ENCODE results near the gene PIGR. TPM values are rescaled to one million over a fixed set of nuclear protein-coding genes. Genes with fewer than 3 reads are reported as not detected.

Gene PIGR
- total and polyA plus RNA-seq, 10 of the 15 experiments (the other 5 are each of a cell fraction or from before 2014, with no cell fraction given), result 0.96 to 7.6 (median 1.8) TPM

DNA sequence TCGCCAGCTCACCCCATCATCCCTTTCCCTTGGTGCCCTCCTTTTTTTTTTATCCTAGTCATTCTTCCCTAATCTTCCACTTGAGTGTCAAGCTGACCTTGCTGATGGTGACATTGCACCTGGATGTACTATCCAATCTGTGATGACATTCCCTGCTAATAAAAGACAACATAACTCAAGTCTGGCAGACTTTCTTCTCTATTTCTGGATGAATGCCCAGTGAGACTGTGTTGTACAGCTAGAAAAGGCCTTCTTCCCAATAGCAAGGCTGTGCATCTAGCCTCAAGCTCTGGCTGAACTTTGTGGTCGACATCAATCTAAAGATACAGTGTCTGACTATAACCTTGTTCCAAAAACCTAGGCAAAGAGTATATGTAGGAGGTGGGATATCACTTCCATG, 42.6 kb downstream of the PIGR start:
- no peaks in the 10 kb centered on the region for H3K4me1 ChIP-seq (ENCODE audit: control insufficient read depth, insufficient read depth, low read length)

More for the DNA sequence above, 42.6 kb downstream of the PIGR start:
- 98% methylated on average over 2 of the region's 2 CpGs for WGBS (ENCODE audit: insufficient coverage, insufficient replicate concordance, low lambda C conversion rate, missing lambda C conversion rate)
- H3K9me3 ChIP-seq (replicated peaks; ENCODE audit: control insufficient read depth, insufficient read depth, low read length), result no peaks in the 10 kb centered on the region
- SMC1A ChIA-PET (ENCODE audit: uncharacterized antibody, unreplicated experiment), result interaction anchor here (1.1 to 1.5 kb wide), 2 partner anchors 15 to 79 kb away, joined by 3 read pairs; no protein-coding TSS in a partner anchor
- H3K79me2 ChIP-seq (ENCODE audit: control insufficient read depth, insufficient read depth, low read length), result no peaks in the 10 kb centered on the region
- DNase-seq (ENCODE audit: low read depth, low spot score) (no peak), FAIRE-seq (no peak), ATAC-seq (no peak)
- no TSS peak for BruUV-seq (replicated peaks)
- intact Hi-C loops (cut with micrococcal nuclease; ENCODE audit: unreplicated experiment) (no loop called here), in situ Hi-C loops (cut with MboI) (no loop called here)
- CTCF ChIA-PET, result interaction anchor here (0.9 to 1.7 kb wide), 2 partner anchors 28 to 30 kb away, joined by 3 read pairs; no protein-coding TSS in a partner anchor
- peaks cover 18 to 29% of the 10 kb centered on the region in 2 experiments for H3K36me3 ChIP-seq (ENCODE audit: control insufficient read depth in 2 of 2, insufficient read depth in 2 of 2, low read length in 1 of 2)
- RAD21 ChIA-PET (ENCODE audit: unreplicated experiment), result no interaction called here
- H3K27me3 ChIP-seq (replicated peaks in 1 of 2; ENCODE audit: control insufficient read depth in 2 of 2, insufficient read depth in 2 of 2, low read length in 1 of 2), result no peaks in the 10 kb centered on the region
- H3K9ac ChIP-seq (ENCODE audit: control insufficient read depth, insufficient read depth, low read length), result no peak overlapping the region
- no peak overlapping the region for H2AFZ ChIP-seq (ENCODE audit: control insufficient read depth, low read depth, low read length)
- POLR2A ChIA-PET, result no interaction called here
- H3K4me2 ChIP-seq (ENCODE audit: control insufficient read depth, insufficient read depth), result no peak overlapping the region
- no peaks in the 10 kb centered on the region; the same call in 1 of the 2 replicates for H4K20me1 ChIP-seq (ENCODE audit: control insufficient read depth, insufficient read depth)
- H3K27ac ChIP-seq (ENCODE audit: control insufficient read depth, insufficient read depth), result no peak overlapping the region
- no peak overlapping the region for H3K4me3 ChIP-seq
- TF ChIP-seq MLLT1 (IDR thresholded peaks at IDR 0.05), result no peak
- no peak for TF ChIP-seq MTA3 (IDR thresholded peaks at IDR 0.05; ENCODE audit: borderline replicate concordance, low read length)
- TF ChIP-seq MTA2 (IDR thresholded peaks at IDR 0.05; ENCODE audit: low read depth), result no peak
- TF ChIP-seq ZNF217 (IDR thresholded peaks at IDR 0.05), result no peak
- TF ChIP-seq FOXK2 (IDR thresholded peaks at IDR 0.05), result no peak
- no peak for TF ChIP-seq MEF2A (IDR thresholded peaks at IDR 0.05; ENCODE audit: insufficient read depth, low read depth, low read length)
- TF ChIP-seq KAT2A (conservative IDR thresholded peaks at IDR 0.05; ENCODE audit: control insufficient read depth, low read depth, low read length), result no peak
